Panc1 (cell line): ENCODE measurements around the gene SNAP47. TPM values are rescaled to one million over a fixed set of nuclear protein-coding genes. Genes with fewer than 3 reads are reported as not detected.

Experiments used
- ATAC-seq: fragments of 200-7000 bp; cut with Tn5 transposase; 2 replicates; pipeline ENCODE4 v1.9.1; 2020; ENCODE audit warnings: mild to moderate bottlenecking, moderate library complexity
- BruUV-seq: library from RNA; stranded (reverse); fragments of 400-500 nt; replicated peaks from 2 replicates; lab custom pipeline; 2021; lab: Mats Ljungman, UMichigan
- CTCF ChIA-PET: fragments of 300-600 bp; sonication (Branson Sonifier 250); formaldehyde crosslinking; loops from one replicate; lab custom pipeline; 2022; ENCODE audit warnings: antibody characterized with exemption; lab: Charles Lee
- POLR2A ChIA-PET: fragments of 300-600 bp; sonication (Branson Sonifier 250); formaldehyde crosslinking; loops from one replicate; lab custom pipeline; 2022; ENCODE audit warnings: antibody characterized with exemption; lab: Charles Lee
- DNase-seq: peaks from one replicate; pipeline ENCODE4 v3.0.0-alpha.2; 2010; ENCODE audit warnings: low read depth, low spot score
- H3K27ac ChIP-seq: 2 replicates; pipeline ENCODE4 v1.5.1; 2011; ENCODE audit warnings: mild to moderate bottlenecking, low read length, inconsistent platforms
- H3K27me3 ChIP-seq: fragments of 200-500 bp; sonication (Bioruptor generic); 2 replicates; pipeline ENCODE4 v1.6.0; 2014; ENCODE audit warnings: low read length, inconsistent platforms; ENCODE audit not compliant: control insufficient read depth, insufficient read depth
- H3K36me3 ChIP-seq: fragments of 200-500 bp; sonication (Bioruptor generic); 2 replicates; pipeline ENCODE4 v1.5.1; 2014; ENCODE audit warnings: inconsistent platforms, mild to moderate bottlenecking, low read length, moderate library complexity; ENCODE audit not compliant: control insufficient read depth, insufficient read depth
- H3K4me1 ChIP-seq: 2 replicates; pipeline ENCODE4 v1.5.1; 2011; ENCODE audit warnings: inconsistent platforms, mild to moderate bottlenecking, low read length, moderate library complexity; ENCODE audit not compliant: control insufficient read depth, insufficient read depth
- H3K4me3 ChIP-seq, 2 experiments: 2 replicates each; pipeline ENCODE4 v1.5.1; 2011 to 2012; ENCODE audit warnings: low read depth in 2 of 2, low read length in 2 of 2, mild to moderate bottlenecking in 2 of 2, inconsistent platforms in 1 of 2, moderate library complexity in 1 of 2
- H3K9me3 ChIP-seq: fragments of 200-500 bp; sonication (Bioruptor generic); 2 replicates; pipeline ENCODE4 v1.5.1; 2014; ENCODE audit warnings: low read depth, mild to moderate bottlenecking, inconsistent platforms, low read length, moderate library complexity; ENCODE audit not compliant: control insufficient read depth, insufficient read depth
- CTCF ChIP-seq: fragments of 450-650 bp; IDR thresholded peaks from 2 replicates; pipeline ENCODE4 v1.5.1; 2017; ENCODE audit warnings: mild to moderate bottlenecking
- POLR2AphosphoS5 ChIP-seq: IDR thresholded peaks from 2 replicates; pipeline ENCODE4 v1.6.1; 2012; ENCODE audit warnings: mild to moderate bottlenecking, low read depth, low read length, moderate library complexity
- REST ChIP-seq, 2 experiments: IDR thresholded peaks; 2 replicates each; pipeline ENCODE4 v1.6.1; 2011 to 2012; ENCODE audit warnings: low read depth in 2 of 2, control low read depth in 1 of 2, low read length in 1 of 2, mild to moderate bottlenecking in 1 of 2, moderate library complexity in 1 of 2; ENCODE audit not compliant: insufficient read depth in 1 of 2
- SIN3A ChIP-seq: IDR thresholded peaks from 2 replicates; pipeline ENCODE4 v1.6.1; 2012; ENCODE audit warnings: low read depth, mild to moderate bottlenecking, low read length, moderate library complexity, borderline replicate concordance; ENCODE audit not compliant: insufficient read depth
- TCF7L2 ChIP-seq: IDR thresholded peaks from 2 replicates; pipeline ENCODE4 v1.6.1; 2011; ENCODE audit warnings: mild to moderate bottlenecking, low read depth, low read length, inconsistent platforms
- in situ Hi-C: cut with HindIII; loops from 2 replicates; pipeline ENCODE4 v1.10.0; 2016; ENCODE audit warnings: low sequenced_read_pairs, low pct_unique_long_range_greater_than_20kb
- intact Hi-C: fragments of 100-400 bp; cut with micrococcal nuclease; formaldehyde crosslinking; loops from one replicate; pipeline ENCODE4 v1.10.0; 2022; ENCODE audit not compliant: unreplicated experiment
- total RNA-seq: library from RNA; stranded (reverse); gene quantifications from one replicate; pipeline ENCODE4 v1.2.1, GENCODE V29; 2021; ENCODE audit not compliant: unreplicated experiment

The SNAP47 gene
- total RNA-seq, 1 experiment from 2014 or later: 55.6 TPM

- Histone ChIP-seq H3K27me3 (no peaks in the 10 kb centered on the region), H3K9me3 (no peaks in the 10 kb centered on the region), H3K4me3 (no peak overlapping the region), H3K27ac (no peak overlapping the region), H3K36me3 (peaks cover 5% of the 10 kb centered on the region; the same call in 1 of the 2 replicates), H3K4me1 (peaks cover 19% of the 10 kb centered on the region)
- intact Hi-C loops (no loop called here), in situ Hi-C loops (no loop called here)
- no peak for TF ChIP-seq TCF7L2
- no peak for TF ChIP-seq CTCF
- no peak for TF ChIP-seq REST (IDR thresholded peaks at IDR 0.05; ENCODE audit: insufficient read depth in 1 of 2, low read depth in 2 of 2, low read length in 1 of 2)
- no peak for TF ChIP-seq POLR2AphosphoS5
- TF ChIP-seq SIN3A: no peak
- DNase-seq (no peak), ATAC-seq (no peak)
- CTCF ChIA-PET: no interaction called here
- BruUV-seq: no TSS peak
- POLR2A ChIA-PET: no interaction called here
Observed at GRCh38 chr1:227771771-227772170, 36.5 kb downstream of the SNAP47 start.

GRCh38 chr1:227773558-227773957, 38.3 kb downstream of the SNAP47 start:
- Histone ChIP-seq H3K4me1 (peaks cover under 1% of the 10 kb centered on the region; the same call in 1 of the 2 replicates), H3K27ac (no peak overlapping the region), H3K9me3 (no peaks in the 10 kb centered on the region), H3K27me3 (no peaks in the 10 kb centered on the region), H3K4me3 (no peak overlapping the region), H3K36me3 (0 out of 2 replicates have a peak, but pooled peaks cover 3% of the 10 kb centered on the region)
- no peak for TF ChIP-seq SIN3A
- TF ChIP-seq REST (IDR thresholded peaks at IDR 0.05; ENCODE audit: insufficient read depth in 1 of 2, low read depth in 2 of 2, low read length in 1 of 2): no peak
- TF ChIP-seq POLR2AphosphoS5: no peak
- TF ChIP-seq CTCF: no peak
- no peak for TF ChIP-seq TCF7L2
- ChIA-PET CTCF (no interaction called here), POLR2A (no interaction called here)
- ATAC-seq (no peak), DNase-seq (no peak)
- intact Hi-C loops (no loop called here), in situ Hi-C loops (no loop called here)
- no TSS peak for BruUV-seq
